ENCODE measurements around the gene COBLL1.

DNA sequence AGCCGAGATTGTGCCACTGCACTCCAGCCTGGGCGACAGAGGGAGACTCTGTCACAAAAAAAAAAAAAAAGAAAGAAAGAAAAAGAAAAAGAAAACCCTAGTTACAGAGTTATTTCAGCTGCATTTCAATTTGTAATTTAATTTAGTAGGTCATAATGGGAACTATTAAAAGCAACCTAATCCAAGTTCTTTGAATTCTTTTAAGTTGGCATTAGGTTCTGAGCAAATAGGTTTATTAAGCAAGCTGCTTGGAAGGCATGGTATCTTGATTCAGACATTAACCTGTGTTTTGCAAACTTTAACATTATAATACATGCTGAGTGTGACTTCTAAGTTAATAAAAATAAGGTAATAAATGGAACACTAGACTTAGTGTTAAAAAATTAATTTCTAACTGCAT, 29.8 kb upstream of the COBLL1 start:
- TF ChIP-seq, protein P1, sequence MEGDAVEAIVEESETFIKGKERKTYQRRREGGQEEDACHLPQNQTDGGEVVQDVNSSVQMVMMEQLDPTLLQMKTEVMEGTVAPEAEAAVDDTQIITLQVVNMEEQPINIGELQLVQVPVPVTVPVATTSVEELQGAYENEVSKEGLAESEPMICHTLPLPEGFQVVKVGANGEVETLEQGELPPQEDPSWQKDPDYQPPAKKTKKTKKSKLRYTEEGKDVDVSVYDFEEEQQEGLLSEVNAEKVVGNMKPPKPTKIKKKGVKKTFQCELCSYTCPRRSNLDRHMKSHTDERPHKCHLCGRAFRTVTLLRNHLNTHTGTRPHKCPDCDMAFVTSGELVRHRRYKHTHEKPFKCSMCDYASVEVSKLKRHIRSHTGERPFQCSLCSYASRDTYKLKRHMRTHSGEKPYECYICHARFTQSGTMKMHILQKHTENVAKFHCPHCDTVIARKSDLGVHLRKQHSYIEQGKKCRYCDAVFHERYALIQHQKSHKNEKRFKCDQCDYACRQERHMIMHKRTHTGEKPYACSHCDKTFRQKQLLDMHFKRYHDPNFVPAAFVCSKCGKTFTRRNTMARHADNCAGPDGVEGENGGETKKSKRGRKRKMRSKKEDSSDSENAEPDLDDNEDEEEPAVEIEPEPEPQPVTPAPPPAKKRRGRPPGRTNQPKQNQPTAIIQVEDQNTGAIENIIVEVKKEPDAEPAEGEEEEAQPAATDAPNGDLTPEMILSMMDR (IDR thresholded peaks at IDR 0.05) = no peak
- no peak for TF ChIP-seq EP300 (IDR thresholded peaks at IDR 0.05)
